Measurements from ENCODE around the gene NME3. TPM values are rescaled to one million over a fixed set of nuclear protein-coding genes. Genes with fewer than 3 reads are reported as not detected.

NME3 gene
- total RNA-seq, 2 donors from 2014 or later: 35.7 to 43.4 TPM

DNA sequence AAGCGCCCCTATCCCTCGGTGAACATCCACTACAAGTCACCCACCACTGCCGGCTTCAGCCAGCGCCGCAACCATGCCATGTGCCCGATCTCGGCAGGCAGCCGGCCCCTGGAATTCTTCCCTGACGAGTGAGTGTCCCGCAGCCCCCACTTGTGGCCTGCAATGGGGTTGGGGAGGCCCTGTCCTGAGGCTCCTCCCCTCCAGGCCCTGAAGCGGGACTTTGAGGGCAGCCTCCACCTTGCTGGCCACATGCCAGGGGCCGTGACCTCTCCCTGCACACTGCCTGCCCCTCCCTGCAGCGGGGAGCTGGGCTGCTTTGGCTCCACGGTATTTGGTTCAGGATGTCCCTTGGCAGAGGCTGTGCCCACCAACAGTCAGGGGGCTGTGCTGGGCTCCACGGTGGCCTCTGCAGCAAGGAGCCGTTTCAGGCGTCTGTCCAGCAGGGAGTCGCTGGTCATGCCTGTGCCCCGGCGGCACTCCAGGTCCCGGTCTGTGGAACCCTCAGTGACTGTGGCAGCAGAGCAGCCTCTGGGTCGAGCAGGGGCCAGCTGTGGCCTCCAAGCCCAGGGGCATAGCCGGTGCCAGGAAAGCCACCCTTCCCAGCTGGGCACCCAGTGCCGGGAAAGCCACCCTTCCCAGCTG is 8.3 kb downstream of the NME3 start:
- intact Hi-C loops (cut with DNase I): no loop called here
- no peak for DNase-seq

DNA sequence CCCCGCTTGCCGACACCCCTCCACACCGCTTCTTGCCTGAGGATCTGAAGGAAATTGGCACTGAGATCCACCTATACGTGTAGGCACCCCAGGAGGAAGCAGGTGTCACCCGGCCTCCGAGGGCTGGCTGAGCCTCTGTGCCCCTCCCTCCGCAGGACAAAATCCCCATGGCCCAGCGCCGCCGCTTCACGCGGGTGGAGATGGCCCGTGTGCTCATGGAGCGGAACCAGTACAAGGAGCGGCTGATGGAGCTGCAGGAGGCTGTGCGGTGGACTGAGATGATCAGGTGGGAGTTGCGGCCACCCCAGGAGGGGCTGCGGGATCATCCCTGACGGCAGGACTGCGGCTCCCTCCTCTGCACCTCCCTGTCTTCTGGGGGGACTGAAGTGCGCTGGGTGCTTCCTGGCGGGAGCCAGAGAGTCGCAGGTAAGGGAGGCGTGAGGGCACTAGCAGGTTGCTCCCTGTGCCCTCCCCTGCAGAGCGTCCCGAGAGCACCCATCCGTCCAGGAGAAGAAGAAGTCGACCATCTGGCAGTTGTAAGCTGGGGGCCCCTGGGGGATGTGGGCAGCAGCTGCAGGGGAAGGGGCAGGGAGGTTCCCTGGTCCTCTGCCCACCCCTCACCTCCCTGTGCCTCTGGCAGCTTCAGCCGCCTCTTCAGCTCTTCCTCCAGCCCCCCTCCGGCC is 9.0 kb downstream of the NME3 start:
- ATAC-seq (no peak), DNase-seq (no peak)
- intact Hi-C loops (cut with DNase I): no loop called here

More for the DNA sequence above, 8.3 kb downstream of the NME3 start:
- ATAC-seq: no peak

DNA sequence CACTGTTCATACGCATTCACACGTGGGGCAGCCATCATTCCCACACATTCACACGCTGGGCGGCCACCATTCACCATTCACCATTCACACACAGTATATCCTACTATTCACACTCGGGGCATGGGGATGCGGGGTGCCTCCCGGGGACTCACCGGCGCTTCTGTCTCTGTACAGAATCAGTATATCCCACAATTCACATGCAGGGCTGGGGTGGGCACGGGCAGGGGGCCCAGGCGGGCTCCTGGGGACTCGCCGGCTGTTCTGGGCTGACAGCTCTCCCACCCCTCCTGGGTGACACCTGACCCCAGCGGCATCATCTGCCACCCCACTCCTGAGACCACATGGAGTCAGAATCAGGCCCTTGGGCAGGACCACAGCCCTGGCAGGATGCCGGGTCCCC is 9.6 kb downstream of the NME3 start:
- ATAC-seq (no peak), DNase-seq (no peak)
- intact Hi-C loops (cut with DNase I): no loop called here

GRCh38 chr16:1760911-1761310 is 10.4 kb downstream of the NME3 start:
- DNase-seq (no peak), ATAC-seq (no peak)
- intact Hi-C loops (cut with DNase I): no loop called here

DNA sequence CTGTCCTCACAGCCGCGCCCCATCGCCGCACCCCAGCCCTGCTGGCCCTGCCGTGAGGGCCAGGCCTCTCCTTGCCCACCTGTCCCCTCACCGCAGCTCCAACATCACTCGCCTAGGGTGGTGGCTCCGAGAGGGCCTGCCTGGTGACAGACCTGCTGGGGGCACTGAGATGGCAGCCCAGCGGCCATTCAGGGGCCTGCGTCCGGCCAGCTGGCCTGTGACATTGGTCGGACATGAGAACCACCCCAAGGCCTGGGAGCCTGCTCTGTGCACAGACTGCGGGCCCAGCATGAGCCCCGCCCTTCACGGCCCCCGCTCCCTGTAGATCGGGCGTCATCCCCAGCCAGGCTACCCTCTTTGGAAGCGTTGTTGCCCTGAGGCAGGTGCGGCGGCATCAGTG is 11.8 kb downstream of the NME3 start:
- intact Hi-C loops (cut with DNase I): no loop called here

DNA sequence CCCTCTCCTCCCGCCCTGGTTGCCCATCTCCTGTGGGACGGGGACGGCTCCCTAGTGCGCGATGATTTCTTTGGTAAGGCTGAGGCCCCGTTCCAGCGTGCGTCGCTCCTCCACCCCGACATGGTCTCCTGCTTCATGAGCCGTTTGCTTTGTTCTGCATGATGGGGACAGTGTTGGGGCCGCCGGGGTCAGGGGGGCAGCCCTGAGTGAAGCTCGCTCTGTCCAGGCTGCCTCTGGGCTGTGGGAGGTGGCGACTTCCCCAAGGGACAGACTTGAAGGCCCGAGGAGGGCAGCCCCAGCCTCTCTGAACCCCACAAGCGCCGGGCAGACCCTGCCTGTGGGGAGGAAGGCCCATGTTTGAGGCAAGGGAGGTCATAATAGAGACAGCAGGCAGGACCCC is 12.4 kb downstream of the NME3 start:
- no peak for ATAC-seq
- DNase-seq: no peak
- intact Hi-C loops (cut with DNase I): no loop called here

More for the DNA sequence above, 11.8 kb downstream of the NME3 start:
- DNase-seq (no peak), ATAC-seq (no peak)

- DNase-seq (no peak), ATAC-seq (no peak)
- intact Hi-C loops (cut with DNase I): no loop called here
Measured at GRCh38 chr16:1757714-1758461, 13.5 kb downstream of the NME3 start.

- DNase-seq (no peak), ATAC-seq (no peak)
- intact Hi-C loops (cut with DNase I): no loop called here
Measured at GRCh38 chr16:1754204-1754603, 17.1 kb downstream of the NME3 start.

DNA sequence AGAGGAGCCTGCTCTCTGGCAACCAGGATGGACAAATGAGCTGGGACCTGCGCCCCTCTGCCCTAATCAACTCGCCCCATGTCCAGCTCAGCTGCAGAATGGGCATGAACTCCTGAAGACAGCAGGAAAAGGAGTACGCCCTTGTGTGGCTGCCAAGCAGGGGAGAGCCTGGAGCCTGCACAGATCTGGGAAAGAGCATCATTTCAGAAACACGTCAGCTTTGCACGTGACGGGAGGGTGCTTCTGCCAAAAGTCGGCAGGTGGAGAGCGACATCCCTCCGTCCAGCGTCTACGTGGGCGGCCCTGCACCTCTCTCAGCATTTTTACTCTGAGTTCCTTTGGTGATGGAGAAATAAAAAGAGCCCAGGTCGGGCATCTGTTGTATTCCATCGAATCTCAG is 18.5 kb downstream of the NME3 start:
- peak; percentile 17 for DNase-seq
- intact Hi-C loops (cut with DNase I): no loop called here
- no peak for ATAC-seq

GRCh38 chr16:1751946-1752345 is 19.4 kb downstream of the NME3 start:
- no peak for DNase-seq
- intact Hi-C loops (cut with DNase I): no loop called here
- ATAC-seq: no peak

DNA sequence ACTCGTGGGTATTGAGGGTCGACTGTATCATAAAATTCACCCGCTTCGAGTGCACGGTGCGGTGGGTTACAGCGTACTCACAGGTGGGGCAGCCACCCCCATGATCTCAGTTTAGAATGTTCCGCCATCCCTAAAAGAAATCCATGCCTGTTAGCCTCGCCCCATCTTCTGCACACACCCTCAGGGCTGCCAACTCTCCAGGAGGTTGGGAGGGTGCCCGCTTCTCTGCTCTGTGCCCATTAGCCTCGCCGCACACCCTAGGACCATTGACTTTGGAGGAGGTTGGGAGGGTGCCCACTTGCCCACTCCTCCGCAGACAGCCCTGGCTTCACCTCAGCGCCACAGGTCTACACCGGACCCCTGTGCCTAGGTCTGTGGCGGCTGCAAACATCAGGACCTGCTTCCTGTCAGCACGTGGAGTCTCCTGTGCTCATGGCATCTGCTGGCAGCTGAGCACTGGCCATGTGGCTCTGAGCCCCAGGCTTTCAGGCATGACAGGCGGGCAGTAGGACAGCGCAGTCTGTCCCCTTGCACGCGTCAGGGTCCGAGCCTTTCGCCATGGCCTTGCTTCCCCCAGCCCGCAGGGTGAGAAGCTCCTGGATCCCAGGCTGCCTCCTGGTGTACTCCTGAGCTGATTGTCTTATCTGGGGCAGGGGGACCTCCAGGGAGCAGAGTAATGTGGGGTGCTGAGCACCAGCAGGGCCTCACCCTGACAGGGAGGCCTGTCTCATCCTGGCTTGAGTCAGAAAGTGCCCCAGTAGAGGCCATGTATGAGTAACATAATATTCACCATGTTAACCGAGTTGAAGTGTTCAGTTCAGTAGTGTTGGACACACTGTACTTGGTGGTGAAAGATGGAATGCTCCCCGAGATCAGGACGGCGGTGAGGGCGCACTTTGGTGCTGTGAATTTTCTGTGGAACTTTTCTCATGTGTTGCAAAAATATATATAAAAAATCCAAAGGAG is 21.9 kb downstream of the NME3 start:
- ATAC-seq: no peak
- intact Hi-C loops (cut with DNase I): no loop called here
- DNase-seq: no peak

DNA sequence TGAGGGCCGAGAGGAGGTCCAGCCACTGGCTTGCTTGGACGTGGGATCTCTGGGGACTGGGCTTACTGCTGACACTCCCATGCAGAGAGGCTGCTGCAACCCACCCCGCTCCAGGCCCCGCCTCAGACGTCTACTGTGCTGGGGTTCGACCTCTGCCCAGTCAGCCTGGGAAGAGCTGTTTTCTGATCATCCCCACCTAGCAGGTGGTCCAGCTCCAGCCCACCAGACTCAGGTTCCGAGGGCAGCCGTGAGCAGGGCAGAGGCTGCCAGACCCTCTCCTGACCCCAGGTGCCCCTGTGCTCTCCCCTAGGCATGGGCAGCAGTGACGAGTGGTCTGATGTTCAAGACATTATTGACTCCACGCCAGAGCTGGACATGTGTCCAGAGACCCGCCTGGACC is 23.4 kb downstream of the NME3 start:
- intact Hi-C loops (cut with DNase I): no loop called here
- DNase-seq: no peak
- ATAC-seq: no peak

- DNase-seq (no peak), ATAC-seq (no peak)
- intact Hi-C loops (cut with DNase I): no loop called here
Measured at GRCh38 chr16:1746693-1747195, 24.6 kb downstream of the NME3 start.

DNA sequence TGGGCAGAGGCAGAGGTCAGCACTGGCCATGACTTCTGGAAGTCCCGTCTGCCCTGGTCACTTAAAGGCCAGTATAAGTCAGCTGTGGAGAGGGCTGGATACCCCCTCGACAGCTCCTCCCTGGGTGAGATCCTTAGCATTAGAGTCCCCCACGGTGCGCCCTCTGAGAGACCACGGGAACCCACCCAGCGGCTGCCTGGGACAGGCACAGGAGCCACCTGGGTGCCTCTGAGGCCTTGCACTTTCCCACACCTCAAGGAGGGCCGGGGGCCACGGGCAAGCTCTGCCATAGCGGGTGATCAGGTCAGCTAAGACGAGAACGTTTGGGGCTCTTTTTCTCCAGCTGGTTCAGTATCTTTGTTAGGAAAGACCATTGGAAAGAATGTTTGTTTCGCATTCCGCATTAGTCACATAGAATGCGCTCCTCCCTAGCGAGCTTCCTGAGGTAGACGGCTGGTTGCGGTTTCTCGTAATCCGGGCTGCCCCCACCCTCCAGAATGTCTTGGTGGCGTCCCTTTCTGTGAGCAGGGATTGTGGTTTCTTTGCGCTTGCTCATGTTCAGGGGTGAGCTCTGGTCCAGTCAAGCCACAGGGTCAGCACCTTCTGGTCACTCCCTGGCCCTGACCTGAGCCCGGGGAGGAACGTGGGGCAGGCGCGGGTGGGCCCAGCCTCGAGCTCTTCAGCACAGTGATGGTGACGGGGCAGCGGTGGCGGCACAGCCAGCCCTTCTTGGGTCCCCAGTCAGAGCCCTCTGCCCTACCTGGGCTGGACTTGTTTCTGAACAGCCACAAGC is 25.2 kb downstream of the NME3 start:
- intact Hi-C loops (cut with DNase I): no loop called here
- ATAC-seq: no peak
- no peak for DNase-seq

DNA sequence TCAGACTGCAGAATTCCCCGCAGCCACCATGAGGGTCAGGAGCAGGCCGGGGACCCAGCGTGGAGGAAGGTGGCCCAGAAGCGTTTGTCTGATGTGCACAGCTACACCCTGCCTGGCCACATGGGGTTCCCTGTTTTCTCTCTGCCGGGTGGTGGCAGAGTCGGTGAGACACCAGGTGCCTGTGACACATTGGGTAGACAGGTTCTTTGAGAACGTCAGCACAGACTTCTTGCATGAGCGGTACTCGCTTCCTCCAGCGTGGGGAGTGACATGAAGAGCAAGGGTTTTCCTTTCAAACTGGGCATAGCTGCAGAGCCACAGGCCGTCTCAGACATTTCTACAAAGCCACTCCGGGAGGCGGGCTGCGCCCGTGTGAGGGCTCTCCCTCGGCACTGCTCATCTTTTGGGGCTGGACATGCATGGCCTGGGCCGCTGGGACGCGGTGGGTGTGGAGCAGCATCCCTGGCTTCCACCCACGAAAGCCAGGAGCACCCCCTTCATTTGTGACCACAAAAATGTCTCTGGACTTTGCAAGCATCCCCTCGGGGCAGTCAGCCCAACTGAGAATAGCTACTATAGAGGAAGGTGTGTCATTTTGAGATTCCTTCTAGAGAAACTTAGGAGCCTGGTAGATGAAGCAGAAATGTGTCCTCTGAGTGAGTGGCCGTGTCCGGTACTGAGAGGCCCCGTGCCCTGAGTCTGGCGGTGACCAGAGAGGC is 26.0 kb downstream of the NME3 start:
- intact Hi-C loops (cut with DNase I): no loop called here
- ATAC-seq: no peak
- DNase-seq: no peak

DNA sequence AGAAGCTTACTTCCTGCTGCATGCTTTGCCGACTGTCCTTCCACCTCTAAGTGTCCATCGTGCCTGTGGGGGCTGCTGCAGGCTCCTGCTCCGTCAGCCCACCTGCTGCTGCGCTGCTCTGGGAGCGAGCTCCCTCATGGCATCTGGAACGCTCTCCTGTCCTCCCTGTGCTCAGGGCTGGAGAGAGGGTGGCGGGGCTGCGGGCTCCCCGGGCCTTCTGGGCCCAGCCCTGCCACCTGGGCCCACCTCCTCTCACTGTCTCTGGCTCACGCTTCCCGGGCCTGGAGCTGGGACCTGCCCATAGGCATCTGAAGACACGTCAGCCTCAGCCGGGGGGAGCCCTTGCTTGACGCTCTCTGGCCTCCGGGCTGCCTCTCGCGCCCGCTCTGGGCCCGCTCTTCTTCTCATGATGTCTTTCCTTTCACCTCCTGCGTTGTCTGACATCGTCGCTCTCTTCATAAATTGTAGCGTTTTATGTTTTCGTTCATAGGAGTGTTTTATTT is 27.0 kb downstream of the NME3 start:
- DNase-seq (no peak), ATAC-seq (no peak)
- intact Hi-C loops (cut with DNase I): no loop called here
